Body of pancreas (tissue), 4 donors: ENCODE data around the gene SLC19A1. TPM values are rescaled to one million over a fixed set of nuclear protein-coding genes. Genes with fewer than 3 reads are reported as not detected.

ENCODE experiments used
- ATAC-seq: fragments of 150-250 bp; one replicate; pipeline ENCODE4 v1.9.1; 2016
- DNase-seq, 4 donors: peaks; one replicate each; pipeline ENCODE4 v3.0.0-alpha.2; 2019
- H3K27ac ChIP-seq, 4 donors: fragments of 200-600 bp; sonication (generic); 1 replicate in 3 of 4; 2 replicates in 1 of 4; pipeline versions ENCODE4 v1.5.1 to v1.6.1; 2016 to 2019; ENCODE audit warnings: mild to moderate bottlenecking in 1 of 4, mixed read lengths in 1 of 4, moderate library complexity in 1 of 4
- H3K27me3 ChIP-seq, 2 donors: fragments of 200-600 bp; sonication (generic); one replicate each; pipeline ENCODE4 v1.6.0; 2016; ENCODE audit warnings: mild to moderate bottlenecking in 1 of 2
- H3K36me3 ChIP-seq, 2 donors: fragments of 200-600 bp; sonication (generic); replicated peaks in 1 of 2; 2 replicates each; pipeline ENCODE4 v1.5.1; 2016; ENCODE audit warnings: low read depth in 2 of 2; ENCODE audit not compliant: insufficient read depth in 1 of 2
- H3K4me1 ChIP-seq: fragments of 200-600 bp; sonication (generic); one replicate; pipeline ENCODE4 v1.6.0; 2016
- H3K4me3 ChIP-seq, 2 donors: fragments of 200-600 bp; sonication (generic); 1 replicate in 1 of 2; 2 replicates in 1 of 2; pipeline ENCODE4 v1.5.1; 2016 to 2019
- H3K9me3 ChIP-seq, 3 donors: fragments of 200-600 bp; sonication (generic); 1 replicate in 2 of 3; 2 replicates in 1 of 3; pipeline ENCODE4 v1.5.1; 2016
- POLR2A ChIP-seq, 3 donors: fragments of 450-650 bp; IDR thresholded peaks; one replicate each; pipeline ENCODE4 v1.6.1; 2016; ENCODE audit warnings: antibody characterized with exemption in 3 of 3, mild to moderate bottlenecking in 2 of 3
- WGBS, 2 donors: methylation state at CpG; one replicate each; pipeline ENCODE4 v1.1.5; 2017; 5-methylcytosine and 5-hydroxymethylcytosine counted together
- intact Hi-C: fragments of 100-400 bp; cut with DNase I; formaldehyde crosslinking; loops from one replicate; pipeline ENCODE4 v1.15.1; 2023
- total RNA-seq, 2 donors: library from RNA; depleted of rRNA; stranded (reverse); fragments of >200 nt; gene quantifications; one replicate each; pipeline ENCODE4 v1.1.0, GENCODE V29; 2016
- TF ChIP-seq, protein P1 (sequence below), 7 experiments: fragments of 450-650 bp in 4 of 7; fragments of 200-600 bp in 3 of 7; sonication (generic) in 3 of 7; IDR thresholded peaks; one replicate each; pipeline ENCODE4 v1.5.1; 2016 to 2019; ENCODE audit warnings: antibody characterized with exemption in 7 of 7

The SLC19A1 gene
- total RNA-seq, 2 donors from 2014 or later = 2.6 to 7.0 TPM

- intact Hi-C loops = no loop called here
- WGBS, 2 donors = 82 to 85% methylated on average over 9 to 14 of the region's 14 CpGs
- no peak for ATAC-seq
- no peaks in the 10 kb centered on the region for H3K27me3 ChIP-seq
- no peaks in the 10 kb centered on the region for H3K36me3 ChIP-seq
- no peak overlapping the region for H3K27ac ChIP-seq
- no peak overlapping the region for H3K4me3 ChIP-seq
- peaks cover 28% of the 10 kb centered on the region for H3K4me1 ChIP-seq
- peak in 1 of 4 donors; percentile 8 for DNase-seq
- TF ChIP-seq POLR2A (IDR thresholded peaks at IDR 0.05) = no peak
- TF ChIP-seq, protein P1, sequence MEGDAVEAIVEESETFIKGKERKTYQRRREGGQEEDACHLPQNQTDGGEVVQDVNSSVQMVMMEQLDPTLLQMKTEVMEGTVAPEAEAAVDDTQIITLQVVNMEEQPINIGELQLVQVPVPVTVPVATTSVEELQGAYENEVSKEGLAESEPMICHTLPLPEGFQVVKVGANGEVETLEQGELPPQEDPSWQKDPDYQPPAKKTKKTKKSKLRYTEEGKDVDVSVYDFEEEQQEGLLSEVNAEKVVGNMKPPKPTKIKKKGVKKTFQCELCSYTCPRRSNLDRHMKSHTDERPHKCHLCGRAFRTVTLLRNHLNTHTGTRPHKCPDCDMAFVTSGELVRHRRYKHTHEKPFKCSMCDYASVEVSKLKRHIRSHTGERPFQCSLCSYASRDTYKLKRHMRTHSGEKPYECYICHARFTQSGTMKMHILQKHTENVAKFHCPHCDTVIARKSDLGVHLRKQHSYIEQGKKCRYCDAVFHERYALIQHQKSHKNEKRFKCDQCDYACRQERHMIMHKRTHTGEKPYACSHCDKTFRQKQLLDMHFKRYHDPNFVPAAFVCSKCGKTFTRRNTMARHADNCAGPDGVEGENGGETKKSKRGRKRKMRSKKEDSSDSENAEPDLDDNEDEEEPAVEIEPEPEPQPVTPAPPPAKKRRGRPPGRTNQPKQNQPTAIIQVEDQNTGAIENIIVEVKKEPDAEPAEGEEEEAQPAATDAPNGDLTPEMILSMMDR (IDR thresholded peaks at IDR 0.05) = no peak
- H3K9me3 ChIP-seq = no peaks in the 10 kb centered on the region
Observed at GRCh38 chr21:45516671-45517151, 25.5 kb downstream of the SLC19A1 start.

- DNase-seq (no peak), ATAC-seq (no peak)
- Histone ChIP-seq H3K27ac (no peak overlapping the region), H3K4me3 (no peak overlapping the region), H3K27me3 (no peaks in the 10 kb centered on the region), H3K4me1 (peaks cover 30% of the 10 kb centered on the region), H3K9me3 (no peaks in the 10 kb centered on the region), H3K36me3 (no peaks in the 10 kb centered on the region)
- intact Hi-C loops = no loop called here
- 85 to 95% methylated on average over 6 to 19 of the region's 21 CpGs for WGBS, 2 donors
- TF ChIP-seq POLR2A (IDR thresholded peaks at IDR 0.05) = no peak
- TF ChIP-seq, protein P1 (IDR thresholded peaks at IDR 0.05) = no peak
Observed at GRCh38 chr21:45516071-45516670, 26.1 kb downstream of the SLC19A1 start.

- H3K27me3 ChIP-seq = no peaks in the 10 kb centered on the region
- H3K4me3 ChIP-seq = no peak overlapping the region
- TF ChIP-seq POLR2A (IDR thresholded peaks at IDR 0.05) = no peak
- TF ChIP-seq, protein P1 (IDR thresholded peaks at IDR 0.05) = no peak
- ATAC-seq (no peak), DNase-seq (no peak)
- no peak overlapping the region for H3K27ac ChIP-seq
- H3K9me3 ChIP-seq = no peaks in the 10 kb centered on the region
- intact Hi-C loops = no loop called here
- WGBS, 2 donors = 94 to 100% methylated on average over 4 to 28 of the region's 31 CpGs
- H3K36me3 ChIP-seq = no peaks in the 10 kb centered on the region
- H3K4me1 ChIP-seq = peaks cover 30% of the 10 kb centered on the region
Observed at GRCh38 chr21:45515241-45516061, 26.8 kb downstream of the SLC19A1 start.

GRCh38 chr21:45514311-45515021 is 27.8 kb downstream of the SLC19A1 start:
- no peak for ATAC-seq
- 81 to 88% methylated on average over 13 to 19 of the region's 22 CpGs for WGBS, 2 donors
- TF ChIP-seq, protein P1 (IDR thresholded peaks at IDR 0.05) = no peak
- TF ChIP-seq POLR2A (IDR thresholded peaks at IDR 0.05) = no peak
- no peak for DNase-seq
- intact Hi-C loops = no loop called here
- Histone ChIP-seq H3K4me3 (no peak overlapping the region), H3K27me3 (no peaks in the 10 kb centered on the region), H3K9me3 (no peaks in the 10 kb centered on the region), H3K36me3 (no peaks in the 10 kb centered on the region), H3K27ac (no peak overlapping the region), H3K4me1 (peaks cover 30% of the 10 kb centered on the region)
